ENCODE results near the gene CD82.

The CD82 gene

GRCh38 chr11:44522294-44522693, 43.2 kb upstream of the CD82 start:
- H3K27ac ChIP-seq = no peak overlapping the region
- no peak for TF ChIP-seq CTCF (conservative IDR thresholded peaks at IDR 0.05)

GRCh38 chr11:44524346-44524745, 41.1 kb upstream of the CD82 start:
- H3K27ac ChIP-seq = no peak overlapping the region

DNA sequence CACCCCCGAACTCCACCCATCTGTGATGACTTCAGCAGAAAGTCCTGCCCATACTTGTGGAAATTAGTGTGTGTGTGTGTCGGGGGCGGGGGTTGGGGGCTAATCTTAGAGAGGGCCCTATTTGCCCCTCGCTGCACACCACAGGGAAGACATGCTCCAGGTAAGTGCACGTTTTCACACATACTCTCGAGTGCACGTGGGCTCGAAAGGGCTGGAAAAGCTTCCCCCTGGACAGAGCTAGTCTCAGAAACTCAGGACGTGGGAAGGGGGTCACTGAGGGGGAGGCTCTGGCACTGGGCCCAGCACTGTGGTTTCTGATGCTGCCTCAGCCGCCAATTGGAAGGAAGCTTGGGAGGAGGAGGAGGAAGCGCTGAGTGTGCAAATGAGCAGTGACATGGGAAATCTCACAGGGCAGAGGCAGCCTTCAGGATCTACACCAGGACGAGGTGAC, 40.7 kb upstream of the CD82 start:
- TF ChIP-seq CTCF (conservative IDR thresholded peaks at IDR 0.05) = no peak
- no peak overlapping the region for H3K27ac ChIP-seq

More at GRCh38 chr11:44524346-44524745, 41.1 kb upstream of the CD82 start:
- TF ChIP-seq CTCF (conservative IDR thresholded peaks at IDR 0.05) = no peak

DNA sequence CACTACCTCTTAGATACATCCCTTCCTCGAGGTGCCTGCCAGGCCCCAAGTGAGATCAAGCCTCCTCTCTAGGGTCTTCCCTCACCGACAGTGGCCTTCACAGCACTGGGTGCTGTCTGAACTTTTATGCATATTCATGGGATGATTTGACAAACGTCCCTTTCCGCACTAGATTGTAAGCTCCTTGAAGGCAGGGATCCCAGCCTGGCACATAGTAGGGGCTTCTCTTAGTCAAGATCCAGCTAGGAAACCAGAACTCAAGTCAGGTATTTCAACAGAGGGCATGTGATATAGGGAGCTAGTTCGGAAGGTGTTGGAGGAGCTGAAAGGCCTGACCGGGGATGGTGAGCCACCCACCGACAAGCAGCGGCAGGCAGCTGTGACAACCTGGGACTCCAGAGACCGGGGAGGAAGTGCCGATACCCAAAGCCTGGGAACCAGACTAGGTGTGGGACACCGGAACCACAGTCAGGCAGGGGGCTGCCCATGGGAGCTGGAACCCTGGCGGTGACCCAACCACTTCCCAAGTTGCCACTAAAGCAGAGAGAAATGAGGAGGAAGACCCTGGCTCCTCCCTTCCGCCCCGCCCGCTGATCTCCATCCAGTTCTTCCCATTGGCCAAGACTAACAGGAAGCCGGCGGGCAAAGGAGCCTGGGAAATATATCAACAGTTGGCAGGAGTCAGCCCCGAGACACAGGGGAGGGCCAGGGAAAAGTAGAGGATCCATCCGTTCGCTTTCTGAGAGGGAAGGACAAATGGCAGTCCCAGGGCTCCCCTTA, 39.8 kb upstream of the CD82 start:
- no peak overlapping the region for H3K27ac ChIP-seq
- TF ChIP-seq CTCF (conservative IDR thresholded peaks at IDR 0.05) = no peak

GRCh38 chr11:44526438-44526837, 39.0 kb upstream of the CD82 start:
- no peak overlapping the region for H3K27ac ChIP-seq
- TF ChIP-seq CTCF (conservative IDR thresholded peaks at IDR 0.05) = no peak

- H3K27ac ChIP-seq = no peak overlapping the region
- TF ChIP-seq CTCF (conservative IDR thresholded peaks at IDR 0.05) = no peak
Measured at GRCh38 chr11:44527476-44527875, 38.0 kb upstream of the CD82 start.

- H3K27ac ChIP-seq = no peak overlapping the region
- no peak for TF ChIP-seq CTCF (conservative IDR thresholded peaks at IDR 0.05)
Measured at GRCh38 chr11:44528103-44528502, 37.4 kb upstream of the CD82 start.

All from VCaP (cell line).